Nephron progenitor cell (in vitro differentiated cells): ENCODE results near the gene NPIPA2.
"Not testable (repeated sequence)": the region's sequence is repeated elsewhere in the genome, so short reads cannot be mapped to it uniquely, and the experiment has no call there.

Experiments
- DNase-seq: peaks from one replicate; pipeline ENCODE4 v3.0.0; 2021
- H3K27ac Mint-ChIP-seq: 2 replicates; pipeline ENCODE4 v1.8.0; 2021; ENCODE audit warnings: mild to moderate bottlenecking, moderate library complexity, mixed read lengths
- H3K27me3 Mint-ChIP-seq: 2 replicates; pipeline ENCODE4 v1.8.0; 2021; ENCODE audit warnings: mild to moderate bottlenecking, low read depth, mixed read lengths; ENCODE audit not compliant: poor library complexity
- H3K36me3 Mint-ChIP-seq: 2 replicates; pipeline ENCODE4 v1.8.0; 2021; ENCODE audit warnings: low read depth, mixed read lengths
- H3K4me1 Mint-ChIP-seq: 2 replicates; pipeline ENCODE4 v1.8.0; 2021; ENCODE audit warnings: mixed read lengths
- H3K4me3 Mint-ChIP-seq: 2 replicates; pipeline ENCODE4 v1.8.0; 2021; ENCODE audit warnings: mild to moderate bottlenecking, moderate library complexity, mixed read lengths
- H3K9me3 Mint-ChIP-seq: 2 replicates; pipeline ENCODE4 v1.8.0; 2021; ENCODE audit warnings: mild to moderate bottlenecking, moderate library complexity, mixed read lengths

NPIPA2 gene

GRCh38 chr16:14790320-14790956 lies 48.1 kb downstream of the NPIPA2 start:
- not testable (repeated sequence) for H3K27me3 Mint-ChIP-seq, DNase-seq, H3K36me3 Mint-ChIP-seq, H3K27ac Mint-ChIP-seq, H3K4me3 Mint-ChIP-seq, H3K9me3 Mint-ChIP-seq, H3K4me1 Mint-ChIP-seq

GRCh38 chr16:14792914-14793313 lies 50.6 kb downstream of the NPIPA2 start:
- not testable (repeated sequence) for H3K27me3 Mint-ChIP-seq, H3K4me3 Mint-ChIP-seq, H3K36me3 Mint-ChIP-seq, H3K4me1 Mint-ChIP-seq, H3K9me3 Mint-ChIP-seq, H3K27ac Mint-ChIP-seq, DNase-seq

GRCh38 chr16:14797558-14797957 lies 55.2 kb downstream of the NPIPA2 start:
- not testable (repeated sequence) for H3K9me3 Mint-ChIP-seq

GRCh38 chr16:14803577-14803976 lies 61.2 kb downstream of the NPIPA2 start:
- H3K4me1 Mint-ChIP-seq, H3K36me3 Mint-ChIP-seq, H3K4me3 Mint-ChIP-seq, H3K27ac Mint-ChIP-seq, DNase-seq, H3K27me3 Mint-ChIP-seq, H3K9me3 Mint-ChIP-seq: not testable (repeated sequence)

More at GRCh38 chr16:14797558-14797957, 55.2 kb downstream of the NPIPA2 start:
- H3K27me3 Mint-ChIP-seq, H3K4me1 Mint-ChIP-seq, H3K4me3 Mint-ChIP-seq, H3K36me3 Mint-ChIP-seq, H3K27ac Mint-ChIP-seq, DNase-seq: not testable (repeated sequence)

- not testable (repeated sequence) for H3K9me3 Mint-ChIP-seq, H3K36me3 Mint-ChIP-seq, DNase-seq, H3K27ac Mint-ChIP-seq, H3K4me1 Mint-ChIP-seq, H3K27me3 Mint-ChIP-seq, H3K4me3 Mint-ChIP-seq
Observed at GRCh38 chr16:14807184-14807678, 64.9 kb downstream of the NPIPA2 start.

- H3K36me3 Mint-ChIP-seq, H3K4me1 Mint-ChIP-seq, DNase-seq, H3K27ac Mint-ChIP-seq, H3K4me3 Mint-ChIP-seq, H3K9me3 Mint-ChIP-seq, H3K27me3 Mint-ChIP-seq: not testable (repeated sequence)
Observed at GRCh38 chr16:14813890-14814289, 71.6 kb downstream of the NPIPA2 start.
